ENCODE measurements around the gene POLR2I. TPM values are rescaled to one million over a fixed set of nuclear protein-coding genes. Genes with fewer than 3 reads are reported as not detected.
"Not testable (repeated sequence)": the region's sequence is repeated elsewhere in the genome, so short reads cannot be mapped to it uniquely, and the experiment has no call there.

The POLR2I gene
- total and polyA plus RNA-seq, 2 donors (not counting 1 experiment from before 2014, with no cell fraction given): 33.4 to 39.1 TPM

GRCh38 chr19:36131221-36131620, 16.5 kb upstream of the POLR2I start:
- H4K20me1 ChIP-seq (ENCODE audit: control insufficient read depth, insufficient read depth, low read length, poor library complexity, severe bottlenecking); H3K79me2 ChIP-seq (ENCODE audit: control insufficient read depth, insufficient read depth, low read length); H3K27me3 Mint-ChIP-seq; H3K4me3 Mint-ChIP-seq; POLR2A ChIA-PET; H3K27ac ChIP-seq (ENCODE audit: low read length in 2 of 2); H3K4me2 ChIP-seq (replicated peaks; ENCODE audit: low read depth, low read length, poor library complexity, severe bottlenecking); DNase-seq; intact Hi-C loops (cut with micrococcal nuclease); ATAC-seq (ENCODE audit: low read depth); H2AFZ ChIP-seq (ENCODE audit: insufficient read depth, low read depth, low read length, poor library complexity, severe bottlenecking); H3K9me3 Mint-ChIP-seq (ENCODE audit: insufficient read depth); H3K27ac Mint-ChIP-seq; H3K27me3 ChIP-seq (replicated peaks in 1 of 4; ENCODE audit: control extremely low read depth in 1 of 4, control insufficient read depth in 3 of 4, insufficient read depth in 4 of 4, low read length in 3 of 4); H3K4me3 ChIP-seq (ENCODE audit: control extremely low read depth in 1 of 5, extremely low read depth in 1 of 5, insufficient read depth in 1 of 5, low read depth in 2 of 5, low read length in 4 of 5); H3K36me3 ChIP-seq (replicated peaks in 1 of 2; ENCODE audit: control extremely low read depth in 1 of 2, control insufficient read depth in 1 of 2, extremely low read depth in 1 of 2, insufficient read depth in 2 of 2, low read length in 1 of 2); H3K9ac ChIP-seq (ENCODE audit: low read length): not testable (repeated sequence)
- peaks cover 0 to 14% (median 0%) of the 10 kb centered on the region in 3 donors for H3K9me3 ChIP-seq (ENCODE audit: control extremely low read depth in 1 of 3, control insufficient read depth in 2 of 3, insufficient read depth in 1 of 3, low read length in 2 of 3)
- H3K4me1 Mint-ChIP-seq: peaks cover 15% of the 10 kb centered on the region
- 57% methylated on average over 5 of the region's 6 CpGs for WGBS (ENCODE audit: insufficient coverage)
- peaks cover 9 to 32% of the 10 kb centered on the region in 2 donors for H3K4me1 ChIP-seq (ENCODE audit: control insufficient read depth in 2 of 2, insufficient read depth in 2 of 2, low read length in 2 of 2)
- CTCF ChIA-PET: interaction anchor here (0.7 to 8.2 kb wide), 2 partner anchors 35 to 1177 kb away, joined by 4 to 146 read pairs; no protein-coding TSS in a partner anchor

GRCh38 chr19:36128392-36128736, 13.7 kb upstream of the POLR2I start:
- Mint-ChIP-seq H3K4me3 (peak overlapping the region; percentile 98), H3K27me3 (no peaks in the 10 kb centered on the region), H3K27ac (peak overlapping the region; percentile 96), H3K4me1 (peaks cover 15% of the 10 kb centered on the region), H3K9me3 (ENCODE audit: insufficient read depth) (no peaks in the 10 kb centered on the region)
- DNase-seq: no peak
- TF ChIP-seq, protein P1, sequence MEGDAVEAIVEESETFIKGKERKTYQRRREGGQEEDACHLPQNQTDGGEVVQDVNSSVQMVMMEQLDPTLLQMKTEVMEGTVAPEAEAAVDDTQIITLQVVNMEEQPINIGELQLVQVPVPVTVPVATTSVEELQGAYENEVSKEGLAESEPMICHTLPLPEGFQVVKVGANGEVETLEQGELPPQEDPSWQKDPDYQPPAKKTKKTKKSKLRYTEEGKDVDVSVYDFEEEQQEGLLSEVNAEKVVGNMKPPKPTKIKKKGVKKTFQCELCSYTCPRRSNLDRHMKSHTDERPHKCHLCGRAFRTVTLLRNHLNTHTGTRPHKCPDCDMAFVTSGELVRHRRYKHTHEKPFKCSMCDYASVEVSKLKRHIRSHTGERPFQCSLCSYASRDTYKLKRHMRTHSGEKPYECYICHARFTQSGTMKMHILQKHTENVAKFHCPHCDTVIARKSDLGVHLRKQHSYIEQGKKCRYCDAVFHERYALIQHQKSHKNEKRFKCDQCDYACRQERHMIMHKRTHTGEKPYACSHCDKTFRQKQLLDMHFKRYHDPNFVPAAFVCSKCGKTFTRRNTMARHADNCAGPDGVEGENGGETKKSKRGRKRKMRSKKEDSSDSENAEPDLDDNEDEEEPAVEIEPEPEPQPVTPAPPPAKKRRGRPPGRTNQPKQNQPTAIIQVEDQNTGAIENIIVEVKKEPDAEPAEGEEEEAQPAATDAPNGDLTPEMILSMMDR (IDR thresholded peaks at IDR 0.05): no peak
- TF ChIP-seq EZH2 (IDR thresholded peaks at IDR 0.05; ENCODE audit: borderline replicate concordance, insufficient read depth, low read depth, low read length, poor library complexity, severe bottlenecking): no peak
- peak overlapping the region; percentile 93 for H2AFZ ChIP-seq (ENCODE audit: insufficient read depth, low read depth, low read length, poor library complexity, severe bottlenecking)
- H3K27ac ChIP-seq (ENCODE audit: low read length in 2 of 2): peak overlapping the region; percentile 59 to 70
- peaks cover 9 to 32% of the 10 kb centered on the region in 2 donors for H3K4me1 ChIP-seq (ENCODE audit: control insufficient read depth in 2 of 2, insufficient read depth in 2 of 2, low read length in 2 of 2)
- POLR2A ChIA-PET: interaction anchor here (0.8 to 3.3 kb wide), 5 partner anchors 11 to 559 kb away, joined by 3 to 33 read pairs (median 5); partner anchors contain the start of genes CAPNS1, POLR2I, ZNF146 and ZNF565
- H3K79me2 ChIP-seq (ENCODE audit: control insufficient read depth, insufficient read depth, low read length): no peaks in the 10 kb centered on the region
- peak overlapping the region; percentile 78 for H3K4me2 ChIP-seq (replicated peaks; ENCODE audit: low read depth, low read length, poor library complexity, severe bottlenecking)
- no peaks in the 10 kb centered on the region for H3K27me3 ChIP-seq (replicated peaks in 1 of 4; ENCODE audit: control extremely low read depth in 1 of 4, control insufficient read depth in 3 of 4, insufficient read depth in 4 of 4, low read length in 3 of 4)
- no peaks in the 10 kb centered on the region for H4K20me1 ChIP-seq (ENCODE audit: control insufficient read depth, insufficient read depth, low read length, poor library complexity, severe bottlenecking)
- intact Hi-C loops (cut with micrococcal nuclease): loop anchor here (1.0 to 2.0 kb wide), 2 partner anchors 11 to 74 kb away; partner anchors contain the start of genes THAP8 and WDR62
- peaks cover 0 to 14% (median 0%) of the 10 kb centered on the region in 3 donors for H3K9me3 ChIP-seq (ENCODE audit: control extremely low read depth in 1 of 3, control insufficient read depth in 2 of 3, insufficient read depth in 1 of 3, low read length in 2 of 3)
- peak overlapping the region; percentile 65 to 84 (median 76) for H3K4me3 ChIP-seq (ENCODE audit: control extremely low read depth in 1 of 5, extremely low read depth in 1 of 5, insufficient read depth in 1 of 5, low read depth in 2 of 5, low read length in 4 of 5)
- WGBS (ENCODE audit: insufficient coverage): no CpG with 5 or more reads among the region's 10 CpGs
- H3K36me3 ChIP-seq (replicated peaks in 1 of 2; ENCODE audit: control extremely low read depth in 1 of 2, control insufficient read depth in 1 of 2, extremely low read depth in 1 of 2, insufficient read depth in 2 of 2, low read length in 1 of 2): peaks cover 0 to 19% of the 10 kb centered on the region in 2 experiments
- peak; percentile 14 for ATAC-seq (ENCODE audit: low read depth)
- H3K9ac ChIP-seq (ENCODE audit: low read length): peak overlapping the region; percentile 72
- CTCF ChIA-PET: interaction anchor here (0.7 to 8.2 kb wide), 23 partner anchors 10 to 434 kb away, joined by 3 to 146 read pairs (median 5); partner anchors contain the start of genes CAPNS1, COX7A1, POLR2I and TBCB
